Neuronal stem cell (in vitro differentiated cells): ENCODE results near the gene NFIX.

ENCODE experiments used
- DNase-seq: peaks from one replicate; pipeline ENCODE4 v3.0.0-alpha.2; 2013; ENCODE audit warnings: low spot score
- H2AFZ ChIP-seq: one replicate; pipeline ENCODE4 v1.6.1; 2013; ENCODE audit warnings: mild to moderate bottlenecking, low read length, inconsistent platforms
- H2AK5ac ChIP-seq: 2 replicates; pipeline ENCODE4 v1.6.1; 2013; ENCODE audit warnings: low read depth, mild to moderate bottlenecking, inconsistent platforms, low read length, moderate library complexity, mixed read lengths
- H2BK120ac ChIP-seq: 2 replicates; pipeline ENCODE4 v1.6.1; 2013; ENCODE audit warnings: low read depth, mild to moderate bottlenecking, inconsistent platforms, low read length, moderate library complexity, mixed read lengths
- H2BK12ac ChIP-seq: one replicate; pipeline ENCODE4 v1.6.1; 2013; ENCODE audit warnings: low read length, inconsistent platforms
- H2BK15ac ChIP-seq: 2 replicates; pipeline ENCODE4 v1.6.1; 2013; ENCODE audit warnings: mild to moderate bottlenecking, low read length, inconsistent platforms, mixed read lengths
- H2BK5ac ChIP-seq: one replicate; pipeline ENCODE4 v1.6.1; 2013; ENCODE audit warnings: inconsistent platforms, mild to moderate bottlenecking, low read length, moderate library complexity
- H3K14ac ChIP-seq: one replicate; pipeline ENCODE4 v1.6.1; 2013; ENCODE audit warnings: low read length, inconsistent platforms
- H3K18ac ChIP-seq: 2 replicates; pipeline ENCODE4 v1.6.1; 2013; ENCODE audit warnings: low read length, inconsistent platforms
- H3K23ac ChIP-seq: 2 replicates; pipeline ENCODE4 v1.6.1; 2013; ENCODE audit warnings: low read depth, mild to moderate bottlenecking, mixed read lengths, low read length, inconsistent platforms; ENCODE audit not compliant: poor library complexity
- H3K27ac ChIP-seq: replicated peaks from 3 replicates; pipeline ENCODE4 v1.5.1; 2013; ENCODE audit warnings: low read length, inconsistent platforms
- H3K27me3 ChIP-seq, 3 experiments: 2 replicates each; pipeline ENCODE4 v1.6.1; 2013; ENCODE audit warnings: low read length in 3 of 3, mild to moderate bottlenecking in 2 of 3, inconsistent platforms in 1 of 3, low read depth in 1 of 3, mixed read lengths in 1 of 3, moderate library complexity in 1 of 3; ENCODE audit not compliant: control insufficient read depth in 3 of 3, insufficient read depth in 3 of 3
- H3K36me3 ChIP-seq, 2 donors: replicated peaks in 1 of 2; 2 replicates each; pipeline ENCODE4 v1.6.1; 2013; ENCODE audit warnings: low read length in 2 of 2; ENCODE audit not compliant: control insufficient read depth in 2 of 2, insufficient read depth in 2 of 2
- H3K4ac ChIP-seq: 2 replicates; pipeline ENCODE4 v1.6.1; 2013; ENCODE audit warnings: inconsistent platforms, mild to moderate bottlenecking, low read length, moderate library complexity
- H3K4me1 ChIP-seq, 2 donors: 1 replicate in 1 of 2; 2 replicates in 1 of 2; pipeline ENCODE4 v1.6.1; 2013; ENCODE audit warnings: low read length in 2 of 2, low read depth in 1 of 2; ENCODE audit not compliant: control insufficient read depth in 2 of 2, insufficient read depth in 1 of 2
- H3K4me2 ChIP-seq: one replicate; pipeline ENCODE4 v1.6.1; 2013; ENCODE audit warnings: mild to moderate bottlenecking, low read length, inconsistent platforms; ENCODE audit not compliant: insufficient read depth, poor library complexity, severe bottlenecking
- H3K4me3 ChIP-seq, 2 donors: 2 replicates each; pipeline ENCODE4 v1.5.1; 2013; ENCODE audit warnings: low read length in 2 of 2, mild to moderate bottlenecking in 2 of 2, inconsistent platforms in 1 of 2, moderate library complexity in 1 of 2
- H3K79me1 ChIP-seq: one replicate; pipeline ENCODE4 v1.6.1; 2013; ENCODE audit warnings: low read depth, mild to moderate bottlenecking, inconsistent platforms, low read length, moderate library complexity
- H3K9ac ChIP-seq: one replicate; pipeline ENCODE4 v1.6.1; 2013; ENCODE audit warnings: mild to moderate bottlenecking, low read depth, low read length, inconsistent platforms; ENCODE audit not compliant: poor library complexity
- H3K9me3 ChIP-seq, 2 donors: replicated peaks in 1 of 2; 2 replicates each; pipeline versions ENCODE3 to v1.6.1; 2013; ENCODE audit warnings: low read length in 2 of 2, mild to moderate bottlenecking in 2 of 2, inconsistent platforms in 1 of 2, low read depth in 1 of 2, mixed read lengths in 1 of 2, moderate library complexity in 1 of 2; ENCODE audit not compliant: control insufficient read depth in 2 of 2, insufficient read depth in 1 of 2
- H4K8ac ChIP-seq: one replicate; pipeline ENCODE4 v1.6.1; 2013; ENCODE audit warnings: low read depth, mild to moderate bottlenecking, inconsistent platforms, low read length, moderate library complexity
- H4K91ac ChIP-seq: one replicate; pipeline ENCODE4 v1.6.1; 2013; ENCODE audit warnings: low read length, low read depth, mild to moderate bottlenecking, inconsistent platforms; ENCODE audit not compliant: poor library complexity
- WGBS, 2 donors: extraction: QIAGEN DNeasy Blood & Tissue Kit; methylation state at CpG; one replicate each; pipeline ENCODE4 v1.1.7; 2013; ENCODE audit warnings: missing lambda C conversion rate in 2 of 2, mixed read lengths in 1 of 2; ENCODE audit not compliant: insufficient read length in 2 of 2, insufficient replicate concordance in 1 of 2; ENCODE audit errors: extremely low coverage in 2 of 2; 5-methylcytosine and 5-hydroxymethylcytosine counted together

NFIX gene

DNA sequence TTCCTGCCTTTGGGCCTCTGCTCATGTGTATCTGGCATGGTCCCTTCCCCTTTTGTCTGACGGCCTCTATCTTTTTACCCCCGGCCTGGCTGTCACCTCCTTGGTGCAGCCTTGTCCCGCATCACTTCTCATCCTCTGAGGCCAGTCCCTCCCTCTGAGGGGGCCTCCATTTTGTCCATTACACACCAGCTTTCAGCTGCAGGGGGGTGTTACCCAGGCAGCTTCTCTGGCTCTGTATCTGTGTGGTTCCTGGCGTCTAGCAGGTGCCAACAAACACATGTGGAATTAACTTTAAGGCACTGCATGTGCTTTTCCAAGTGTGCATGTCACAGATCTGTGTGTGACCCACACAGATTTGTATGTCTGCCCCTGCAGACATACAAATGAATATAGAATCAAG lies 55.0 kb downstream of the NFIX start:
- Histone ChIP-seq H3K23ac (no peak overlapping the region), H2AFZ (no peak overlapping the region), H3K4me2 (no peak overlapping the region), H4K91ac (no peak overlapping the region), H3K27me3 (peaks cover 0 to 97% (median 80%) of the 10 kb centered on the region in 3 experiments), H2BK5ac (no peak overlapping the region), H2BK120ac (no peak overlapping the region), H3K18ac (no peak overlapping the region), H3K9me3 (no peaks in the 10 kb centered on the region), H3K79me1 (no peaks in the 10 kb centered on the region), H4K8ac (no peak overlapping the region), H2BK12ac (no peak overlapping the region), H3K36me3 (no peaks in the 10 kb centered on the region), H2AK5ac (no peak overlapping the region), H2BK15ac (no peak overlapping the region), H3K14ac (no peak overlapping the region), H3K4ac (no peak overlapping the region), H3K27ac (no peak overlapping the region), H3K9ac (no peak overlapping the region), H3K4me3 (no peak overlapping the region), H3K4me1 (peaks cover 18 to 40% of the 10 kb centered on the region in 2 donors)
- no peak for DNase-seq
- no CpG with 5 or more reads among the region's 4 CpGs for WGBS, 2 donors

DNA sequence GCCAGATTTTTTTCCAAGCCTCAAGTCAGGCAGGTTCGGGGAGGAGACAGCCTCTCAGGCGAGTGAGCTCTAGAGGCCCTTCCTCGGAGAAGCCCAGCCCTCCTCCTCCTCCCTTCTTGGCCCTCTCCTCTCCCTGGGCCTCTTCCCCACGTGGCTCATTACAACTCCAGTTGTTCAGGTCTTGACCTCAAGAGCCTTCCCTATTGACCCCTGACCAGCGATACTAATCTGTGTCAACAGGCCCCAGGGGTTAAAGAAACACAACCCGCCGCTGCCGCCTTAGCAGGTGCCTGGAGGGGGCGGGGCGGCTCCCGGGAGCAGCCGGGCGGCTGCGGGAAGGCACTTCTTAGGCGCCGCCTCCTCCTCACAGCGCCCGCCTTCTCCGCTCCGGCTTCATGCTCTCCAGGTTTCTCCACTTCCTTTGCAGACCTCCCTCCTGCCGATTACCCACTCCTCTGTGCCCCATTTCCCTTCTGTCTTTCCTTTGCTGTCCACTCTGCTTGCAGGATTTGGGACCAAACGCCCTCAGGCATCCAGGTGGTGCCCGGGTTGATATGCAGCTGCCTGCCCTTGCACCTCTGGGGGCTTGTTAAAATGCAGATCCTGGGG lies 56.4 kb downstream of the NFIX start:
- peak; percentile 97 for DNase-seq
- Histone ChIP-seq H2BK15ac (no peak overlapping the region), H3K27ac (no peak overlapping the region), H3K4ac (no peak overlapping the region), H2AFZ (no peak overlapping the region), H2AK5ac (no peak overlapping the region), H3K9me3 (no peaks in the 10 kb centered on the region), H3K79me1 (no peaks in the 10 kb centered on the region), H3K4me3 (no peak overlapping the region), H3K36me3 (no peaks in the 10 kb centered on the region), H2BK5ac (no peak overlapping the region), H4K91ac (no peak overlapping the region), H2BK120ac (no peak overlapping the region), H3K27me3 (peaks cover 5 to 97% (median 79%) of the 10 kb centered on the region in 3 experiments), H3K4me2 (peak overlapping the region; percentile 32), H3K9ac (no peak overlapping the region), H3K14ac (no peak overlapping the region), H4K8ac (no peak overlapping the region), H3K4me1 (peaks cover 20 to 49% of the 10 kb centered on the region in 2 donors), H2BK12ac (no peak overlapping the region), H3K18ac (peak overlapping the region; percentile 42), H3K23ac (no peak overlapping the region)
- no CpG with 5 or more reads among the region's 23 CpGs for WGBS, 2 donors

DNA sequence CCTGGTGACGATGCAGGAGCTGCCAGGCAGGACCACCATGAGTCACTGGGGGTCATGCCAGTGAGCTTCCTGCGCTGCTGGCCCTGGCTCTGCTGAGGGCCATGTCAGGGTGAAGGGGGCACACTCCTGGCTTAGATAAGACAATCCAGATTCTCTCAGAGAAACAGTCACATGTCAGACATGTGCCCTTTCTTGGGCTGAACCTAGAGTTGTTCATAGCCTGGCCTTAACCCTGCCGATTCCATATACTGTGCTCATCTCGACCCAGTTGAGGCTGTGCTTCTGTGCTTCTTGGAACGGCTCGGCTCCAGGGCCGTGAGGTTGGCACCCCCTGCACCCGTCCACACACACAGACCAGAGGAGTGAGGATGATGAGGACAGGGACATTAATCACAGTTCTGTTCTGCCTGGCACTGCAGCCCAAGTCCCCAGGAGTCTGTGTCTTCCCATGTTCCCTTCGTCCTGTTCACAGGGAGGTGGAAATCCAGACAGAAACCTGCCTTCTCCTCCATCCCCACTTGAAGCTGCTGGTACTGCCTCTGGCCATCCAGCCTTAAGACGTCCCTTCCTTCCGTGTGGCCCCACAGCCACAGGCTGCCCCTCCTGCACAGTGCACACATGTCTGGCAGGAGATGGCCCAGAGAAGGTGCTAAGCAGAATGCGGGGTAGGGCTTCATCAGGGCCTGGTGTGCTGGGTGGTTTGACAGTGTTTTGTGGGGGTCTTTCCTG lies 57.3 kb downstream of the NFIX start:
- H3K18ac ChIP-seq = peak overlapping the region; percentile 9
- H2AK5ac ChIP-seq = peak overlapping the region; percentile 28
- no peak for DNase-seq
- H3K27me3 ChIP-seq = peaks cover 10 to 97% (median 80%) of the 10 kb centered on the region in 3 experiments
- peak overlapping the region; percentile 56 for H2BK120ac ChIP-seq
- no peaks in the 10 kb centered on the region for H3K36me3 ChIP-seq
- H4K8ac ChIP-seq = no peak overlapping the region
- H2AFZ ChIP-seq = no peak overlapping the region
- no peak overlapping the region for H3K4ac ChIP-seq
- H3K9ac ChIP-seq = no peak overlapping the region
- H3K9me3 ChIP-seq = no peaks in the 10 kb centered on the region
- no peak overlapping the region for H2BK15ac ChIP-seq
- H3K4me1 ChIP-seq = peaks cover 20 to 52% of the 10 kb centered on the region in 2 donors
- H3K27ac ChIP-seq = no peak overlapping the region
- no CpG with 5 or more reads among the region's 12 CpGs for WGBS, 2 donors
- no peaks in the 10 kb centered on the region for H3K79me1 ChIP-seq
- H2BK5ac ChIP-seq = no peak overlapping the region
- no peak overlapping the region for H3K14ac ChIP-seq
- H3K23ac ChIP-seq = no peak overlapping the region
- no peak overlapping the region for H3K4me3 ChIP-seq
- no peak overlapping the region for H2BK12ac ChIP-seq
- H3K4me2 ChIP-seq = no peak overlapping the region
- H4K91ac ChIP-seq = no peak overlapping the region

DNA sequence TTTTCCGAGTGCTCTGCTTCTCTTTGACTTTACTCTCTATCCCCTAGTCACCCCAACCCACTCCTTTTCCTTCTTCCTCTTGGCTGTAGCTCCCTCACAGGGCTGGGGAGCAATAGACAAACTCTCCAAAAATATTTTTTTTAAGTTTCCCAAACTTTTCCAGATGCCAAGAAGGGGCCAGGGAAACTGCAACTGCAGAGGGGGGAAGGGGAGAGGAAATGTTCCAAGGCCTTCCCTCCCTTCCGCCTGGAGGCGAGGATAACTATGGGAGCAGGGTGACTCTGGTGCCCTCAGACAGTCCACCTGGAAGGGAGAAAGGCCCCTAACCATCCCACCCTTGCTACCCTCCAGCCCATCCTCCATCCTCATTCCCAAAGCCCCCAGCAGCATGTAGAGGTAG lies 58.0 kb downstream of the NFIX start:
- WGBS, 2 donors = no CpG with 5 or more reads among the region's 3 CpGs
- H3K4me2 ChIP-seq = no peak overlapping the region
- peaks cover 20 to 52% of the 10 kb centered on the region in 2 donors for H3K4me1 ChIP-seq
- no peaks in the 10 kb centered on the region for H3K36me3 ChIP-seq
- H4K91ac ChIP-seq = no peak overlapping the region
- no peaks in the 10 kb centered on the region for H3K9me3 ChIP-seq
- H3K79me1 ChIP-seq = no peaks in the 10 kb centered on the region
- no peak overlapping the region for H2AFZ ChIP-seq
- no peak overlapping the region for H3K23ac ChIP-seq
- peak overlapping the region; percentile 83 for H3K18ac ChIP-seq
- H3K4ac ChIP-seq = no peak overlapping the region
- no peak overlapping the region for H2BK120ac ChIP-seq
- no peak overlapping the region for H3K27ac ChIP-seq
- no peak for DNase-seq
- H3K4me3 ChIP-seq = no peak overlapping the region
- peaks cover 10 to 97% (median 80%) of the 10 kb centered on the region in 3 experiments for H3K27me3 ChIP-seq
- peak overlapping the region; percentile 28 for H2AK5ac ChIP-seq
- H3K9ac ChIP-seq = no peak overlapping the region
- H2BK15ac ChIP-seq = no peak overlapping the region
- no peak overlapping the region for H2BK5ac ChIP-seq
- no peak overlapping the region for H3K14ac ChIP-seq
- H2BK12ac ChIP-seq = peak overlapping the region; percentile 59
- no peak overlapping the region for H4K8ac ChIP-seq
